Neutrophil (primary cell): ENCODE measurements around the gene ERC2.
"Not testable (repeated sequence)": the region's sequence is repeated elsewhere in the genome, so short reads cannot be mapped to it uniquely, and the experiment has no call there.

ENCODE experiments used
- H3K27ac ChIP-seq: fragments of 200-600 bp; sonication (generic); 2 replicates; pipeline ENCODE4 v1.5.1; 2016; ENCODE audit warnings: mild to moderate bottlenecking, moderate library complexity
- H3K27me3 ChIP-seq: fragments of 200-600 bp; sonication (generic); 2 replicates; pipeline ENCODE4 v1.6.0; 2016; ENCODE audit warnings: mild to moderate bottlenecking
- H3K36me3 ChIP-seq: fragments of 200-600 bp; sonication (generic); 2 replicates; pipeline ENCODE4 v1.5.1; 2017
- H3K4me1 ChIP-seq, 2 experiments: fragments of 200-600 bp in 1 of 2; sonication (generic) in 1 of 2; 1 replicate in 1 of 2; 2 replicates in 1 of 2; pipeline versions ENCODE4 v1.5.1 to v1.6.1; 2013 to 2016; ENCODE audit warnings: low read depth in 1 of 2, low read length in 1 of 2, mild to moderate bottlenecking in 1 of 2, moderate library complexity in 1 of 2; ENCODE audit not compliant: control insufficient read depth in 1 of 2, insufficient read depth in 1 of 2
- H3K4me3 ChIP-seq, 2 experiments: fragments of 200-600 bp in 1 of 2; sonication (generic) in 1 of 2; 1 replicate in 1 of 2; 2 replicates in 1 of 2; pipeline ENCODE4 v1.5.1; 2013 to 2016; ENCODE audit warnings: low read depth in 1 of 2, low read length in 1 of 2, mild to moderate bottlenecking in 1 of 2, moderate library complexity in 1 of 2
- H3K9me3 ChIP-seq: fragments of 200-600 bp; sonication (generic); 2 replicates; pipeline ENCODE4 v1.5.1; 2016
- TF ChIP-seq, protein P1 (sequence below): fragments of 200-600 bp; sonication (generic); IDR thresholded peaks from 2 replicates; pipeline ENCODE4 v1.5.1; 2016; ENCODE audit warnings: antibody characterized with exemption

Gene ERC2

DNA sequence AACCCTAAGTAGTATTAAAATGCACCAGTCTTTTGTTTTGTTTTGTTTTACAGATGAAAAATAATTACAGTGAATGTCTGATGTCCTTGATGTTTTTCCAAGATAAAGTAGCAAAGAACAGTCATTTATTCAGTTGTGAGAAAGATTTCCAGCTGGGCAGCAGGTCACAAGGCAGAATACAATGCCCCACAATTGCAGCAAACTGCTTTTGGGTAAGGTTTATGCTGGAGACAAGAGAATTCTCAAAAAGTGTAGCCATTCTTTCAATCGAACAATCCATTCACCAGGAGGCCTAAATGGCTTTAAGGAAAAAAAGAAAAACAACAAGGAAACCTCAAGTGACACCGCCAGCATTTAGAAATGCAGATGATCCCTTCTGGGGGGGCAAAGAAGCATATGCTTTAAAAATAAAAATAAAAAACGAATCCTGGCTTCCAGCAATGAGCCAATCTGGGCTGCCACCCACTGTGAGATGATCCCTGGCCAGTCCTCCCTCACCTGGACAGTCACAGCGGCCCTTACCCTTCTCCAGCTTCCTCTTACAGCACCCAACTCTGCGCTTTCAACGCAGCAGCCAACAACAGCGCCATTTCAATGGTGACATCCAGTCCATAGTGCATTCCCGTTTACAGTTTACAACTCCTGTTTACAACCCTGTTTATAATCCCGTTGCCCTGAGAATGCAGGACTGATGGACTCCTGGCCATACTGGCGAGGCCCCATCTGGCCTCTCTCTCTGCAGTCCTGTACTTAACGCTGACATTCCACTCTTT lies 955.5 kb downstream of the ERC2 start:
- Histone ChIP-seq H3K36me3 (no peaks in the 10 kb centered on the region), H3K27ac (no peak overlapping the region), H3K4me3 (no peak overlapping the region), H3K27me3 (no peaks in the 10 kb centered on the region), H3K9me3 (no peaks in the 10 kb centered on the region), H3K4me1 (no peaks in the 10 kb centered on the region)
- TF ChIP-seq, protein P1, sequence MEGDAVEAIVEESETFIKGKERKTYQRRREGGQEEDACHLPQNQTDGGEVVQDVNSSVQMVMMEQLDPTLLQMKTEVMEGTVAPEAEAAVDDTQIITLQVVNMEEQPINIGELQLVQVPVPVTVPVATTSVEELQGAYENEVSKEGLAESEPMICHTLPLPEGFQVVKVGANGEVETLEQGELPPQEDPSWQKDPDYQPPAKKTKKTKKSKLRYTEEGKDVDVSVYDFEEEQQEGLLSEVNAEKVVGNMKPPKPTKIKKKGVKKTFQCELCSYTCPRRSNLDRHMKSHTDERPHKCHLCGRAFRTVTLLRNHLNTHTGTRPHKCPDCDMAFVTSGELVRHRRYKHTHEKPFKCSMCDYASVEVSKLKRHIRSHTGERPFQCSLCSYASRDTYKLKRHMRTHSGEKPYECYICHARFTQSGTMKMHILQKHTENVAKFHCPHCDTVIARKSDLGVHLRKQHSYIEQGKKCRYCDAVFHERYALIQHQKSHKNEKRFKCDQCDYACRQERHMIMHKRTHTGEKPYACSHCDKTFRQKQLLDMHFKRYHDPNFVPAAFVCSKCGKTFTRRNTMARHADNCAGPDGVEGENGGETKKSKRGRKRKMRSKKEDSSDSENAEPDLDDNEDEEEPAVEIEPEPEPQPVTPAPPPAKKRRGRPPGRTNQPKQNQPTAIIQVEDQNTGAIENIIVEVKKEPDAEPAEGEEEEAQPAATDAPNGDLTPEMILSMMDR, result no peak

DNA sequence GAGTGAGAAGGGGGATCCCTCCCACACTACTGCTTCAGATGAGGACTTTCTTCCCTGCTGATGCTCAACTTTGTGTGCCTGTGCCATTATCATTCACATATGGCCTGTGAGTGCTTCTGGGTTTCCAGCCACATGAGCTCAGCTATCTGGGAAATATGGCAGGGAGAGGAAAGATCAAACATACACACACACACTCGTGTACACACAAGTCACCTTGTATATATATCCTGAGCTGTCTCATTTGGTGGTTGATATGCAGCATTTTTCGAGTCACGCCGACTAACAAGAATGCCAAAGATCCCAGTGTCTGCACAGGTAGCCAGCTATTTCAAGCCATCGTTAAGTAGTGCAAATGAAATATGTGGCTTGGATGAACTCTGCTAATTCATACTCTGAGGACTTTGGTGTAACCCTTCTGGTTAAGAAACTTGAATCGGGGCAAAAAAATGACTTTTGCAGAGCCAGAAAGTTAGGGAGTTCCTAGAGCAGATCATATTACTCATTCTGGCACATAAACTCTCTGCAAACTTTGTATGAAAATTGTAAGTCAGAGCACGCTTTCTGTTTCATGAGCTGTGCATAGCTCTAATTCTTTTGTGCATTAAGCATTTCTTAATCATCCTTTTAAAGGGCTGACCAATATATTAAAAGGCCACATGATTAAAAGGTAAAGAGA lies 956.2 kb downstream of the ERC2 start:
- H3K4me3 ChIP-seq, result no peak overlapping the region
- no peaks in the 10 kb centered on the region for H3K27me3 ChIP-seq
- no peaks in the 10 kb centered on the region for H3K4me1 ChIP-seq
- TF ChIP-seq, protein P1, result no peak
- H3K9me3 ChIP-seq, result no peaks in the 10 kb centered on the region
- H3K36me3 ChIP-seq, result no peaks in the 10 kb centered on the region
- H3K27ac ChIP-seq, result no peak overlapping the region

DNA sequence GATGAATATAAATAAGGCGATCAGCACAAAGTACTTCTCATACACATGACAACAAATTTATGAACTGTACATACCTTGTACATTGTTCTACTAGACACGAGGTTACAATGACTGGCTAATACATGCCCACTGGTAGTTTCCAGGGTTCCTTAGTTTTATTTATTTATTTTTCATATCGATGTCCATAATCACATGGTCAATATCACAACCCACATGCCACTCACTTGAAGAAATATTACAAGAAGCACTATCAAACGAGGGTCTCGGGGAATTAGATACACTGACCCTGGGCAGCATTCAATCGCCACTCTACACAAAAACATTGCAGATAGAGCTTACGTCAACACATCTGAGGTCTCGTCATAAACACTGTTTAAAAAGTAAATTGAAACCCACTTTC lies 959.9 kb downstream of the ERC2 start:
- TF ChIP-seq, protein P1, result no peak
- H3K27ac ChIP-seq, result no peak overlapping the region
- no peak overlapping the region for H3K4me3 ChIP-seq
- no peaks in the 10 kb centered on the region for H3K27me3 ChIP-seq
- no peaks in the 10 kb centered on the region for H3K4me1 ChIP-seq
- no peaks in the 10 kb centered on the region for H3K9me3 ChIP-seq
- H3K36me3 ChIP-seq, result no peaks in the 10 kb centered on the region

DNA sequence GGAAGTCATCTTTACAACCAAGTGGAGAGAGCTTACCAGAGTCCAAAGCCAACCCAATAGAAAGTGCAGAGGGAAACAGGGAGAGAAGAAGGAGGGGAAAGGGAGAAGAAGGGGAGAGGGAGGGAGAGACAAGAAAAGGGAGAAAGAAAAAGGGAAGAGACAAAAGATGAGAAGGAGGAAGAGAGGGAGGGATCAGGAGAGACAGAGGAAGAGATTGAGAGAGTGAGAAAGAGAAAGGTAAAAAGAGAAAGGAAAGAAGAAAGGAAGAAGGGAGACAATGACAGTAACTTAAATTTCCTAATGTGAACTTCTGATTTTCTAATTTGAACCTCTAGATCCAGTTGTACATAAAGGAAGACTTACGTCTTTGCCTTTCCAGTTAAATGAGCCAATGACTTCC lies 960.5 kb downstream of the ERC2 start:
- Histone ChIP-seq H3K36me3 (no peaks in the 10 kb centered on the region), H3K27ac (no peak overlapping the region), H3K27me3 (no peaks in the 10 kb centered on the region), H3K4me1 (no peaks in the 10 kb centered on the region), H3K9me3 (no peaks in the 10 kb centered on the region), H3K4me3 (no peak overlapping the region)
- TF ChIP-seq, protein P1, result no peak

DNA sequence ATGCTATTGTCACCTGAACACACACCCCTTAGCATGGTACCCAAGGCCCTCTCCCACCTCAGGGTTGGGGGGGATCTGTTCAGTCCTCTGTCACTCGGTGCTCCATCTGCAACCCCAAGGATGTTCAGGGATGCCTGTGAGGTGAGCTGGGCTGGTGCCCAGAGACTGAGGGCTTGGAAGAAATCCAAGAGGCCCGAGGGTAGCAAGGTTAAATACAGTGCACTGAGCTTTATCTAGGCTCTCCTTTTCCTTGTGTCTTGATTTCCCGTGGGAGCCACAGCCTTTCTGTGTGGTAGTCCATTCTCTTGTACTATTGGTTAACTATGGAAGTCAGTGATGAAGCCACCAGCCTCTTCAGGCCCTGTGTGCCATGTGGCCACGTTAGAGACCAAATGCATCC lies 962.5 kb downstream of the ERC2 start:
- Histone ChIP-seq H3K27me3 (no peaks in the 10 kb centered on the region), H3K9me3 (no peaks in the 10 kb centered on the region), H3K27ac (no peak overlapping the region), H3K36me3 (no peaks in the 10 kb centered on the region), H3K4me1 (no peaks in the 10 kb centered on the region), H3K4me3 (no peak overlapping the region)
- TF ChIP-seq, protein P1, result no peak

DNA sequence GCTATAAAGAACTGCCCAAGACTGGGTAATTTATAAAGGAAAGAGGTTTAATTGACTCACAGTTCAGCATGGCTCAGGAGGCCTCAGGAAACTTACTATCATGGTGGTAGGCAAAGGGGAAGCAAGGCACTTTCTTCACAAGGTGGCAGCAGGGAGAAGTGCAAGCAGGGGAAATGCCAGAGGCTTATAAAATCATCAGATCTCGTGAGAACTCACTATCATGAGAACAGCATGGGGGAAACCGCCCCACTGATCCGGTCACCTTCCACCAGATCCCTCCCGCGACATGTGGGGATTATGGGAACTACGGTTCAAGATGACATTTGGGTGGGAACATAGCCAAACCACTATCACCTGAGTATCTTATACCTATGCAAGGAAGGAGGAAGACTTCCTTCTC lies 963.2 kb downstream of the ERC2 start:
- H3K27me3 ChIP-seq, H3K4me3 ChIP-seq, H3K4me1 ChIP-seq, H3K36me3 ChIP-seq, H3K27ac ChIP-seq, H3K9me3 ChIP-seq: not testable (repeated sequence)
